HUDEP-2 (cell line): Measurements from ENCODE around the gene OGFR.

Experiments used
- DNase-seq, 76 experiments: peaks; one replicate each; lab custom pipeline; 2025; ENCODE audit not compliant: unreplicated experiment in 76 of 76; lab: John Stamatoyannopoulos, UW

The OGFR gene, protein sequence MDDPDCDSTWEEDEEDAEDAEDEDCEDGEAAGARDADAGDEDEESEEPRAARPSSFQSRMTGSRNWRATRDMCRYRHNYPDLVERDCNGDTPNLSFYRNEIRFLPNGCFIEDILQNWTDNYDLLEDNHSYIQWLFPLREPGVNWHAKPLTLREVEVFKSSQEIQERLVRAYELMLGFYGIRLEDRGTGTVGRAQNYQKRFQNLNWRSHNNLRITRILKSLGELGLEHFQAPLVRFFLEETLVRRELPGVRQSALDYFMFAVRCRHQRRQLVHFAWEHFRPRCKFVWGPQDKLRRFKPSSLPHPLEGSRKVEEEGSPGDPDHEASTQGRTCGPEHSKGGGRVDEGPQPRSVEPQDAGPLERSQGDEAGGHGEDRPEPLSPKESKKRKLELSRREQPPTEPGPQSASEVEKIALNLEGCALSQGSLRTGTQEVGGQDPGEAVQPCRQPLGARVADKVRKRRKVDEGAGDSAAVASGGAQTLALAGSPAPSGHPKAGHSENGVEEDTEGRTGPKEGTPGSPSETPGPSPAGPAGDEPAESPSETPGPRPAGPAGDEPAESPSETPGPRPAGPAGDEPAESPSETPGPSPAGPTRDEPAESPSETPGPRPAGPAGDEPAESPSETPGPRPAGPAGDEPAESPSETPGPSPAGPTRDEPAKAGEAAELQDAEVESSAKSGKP

GRCh38 chr20:62804627-62805154 is at the start of gene OGFR:
Gene OGFR (plus strand): TSS chr20:62804835. CDS start chr20:62804860, 25 bp downstream.
- peak in 34 of 76 experiments; percentile 7 to 50 (median 30) for DNase-seq

- no peak for DNase-seq
Observed at GRCh38 chr20:62754991-62755356, 49.7 kb upstream of the OGFR start.

- no peak for DNase-seq
Observed at GRCh38 chr20:62755817-62756724, 48.6 kb upstream of the OGFR start.

- no peak for DNase-seq
Observed at GRCh38 chr20:62758226-62758912, 46.3 kb upstream of the OGFR start.

- DNase-seq, result no peak
Observed at GRCh38 chr20:62759981-62760431, 44.6 kb upstream of the OGFR start.

- DNase-seq, result no peak
Observed at GRCh38 chr20:62760471-62760855, 44.2 kb upstream of the OGFR start.

GRCh38 chr20:62760856-62761758 is 43.5 kb upstream of the OGFR start:
- no peak for DNase-seq

GRCh38 chr20:62761759-62762131 is 42.9 kb upstream of the OGFR start:
- no peak for DNase-seq

- no peak for DNase-seq
Observed at GRCh38 chr20:62762376-62762775, 42.3 kb upstream of the OGFR start.

DNA sequence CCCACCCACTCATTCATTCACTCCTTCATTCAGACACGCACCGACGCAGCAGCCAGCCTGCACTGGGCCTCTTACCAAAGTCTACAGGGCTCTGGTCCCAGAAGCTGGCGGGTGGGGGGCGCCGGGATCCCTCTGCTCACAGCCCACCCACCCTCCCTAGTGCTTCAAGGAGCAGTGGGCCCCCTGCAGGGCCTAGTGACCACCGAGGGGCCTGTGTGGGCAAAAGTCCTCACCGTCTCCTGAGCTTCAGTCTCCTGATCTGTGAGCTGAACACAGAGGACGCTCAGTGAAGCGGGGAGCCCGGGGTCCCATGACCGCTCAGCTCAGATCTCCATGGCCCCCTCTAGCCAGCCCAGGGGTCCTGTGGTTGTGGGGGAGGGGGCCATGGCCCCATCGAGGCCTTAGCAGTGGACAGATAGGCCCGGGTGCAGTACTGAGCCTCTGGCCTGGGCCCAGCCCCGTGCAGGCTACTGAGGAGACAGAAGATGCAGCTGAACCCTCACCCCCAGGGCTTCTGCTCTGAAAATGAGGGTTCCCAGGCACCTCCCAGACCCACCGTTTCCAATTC is 41.8 kb upstream of the OGFR start:
- no peak for DNase-seq

GRCh38 chr20:62763404-62763803 is 41.2 kb upstream of the OGFR start:
- no peak for DNase-seq

DNA sequence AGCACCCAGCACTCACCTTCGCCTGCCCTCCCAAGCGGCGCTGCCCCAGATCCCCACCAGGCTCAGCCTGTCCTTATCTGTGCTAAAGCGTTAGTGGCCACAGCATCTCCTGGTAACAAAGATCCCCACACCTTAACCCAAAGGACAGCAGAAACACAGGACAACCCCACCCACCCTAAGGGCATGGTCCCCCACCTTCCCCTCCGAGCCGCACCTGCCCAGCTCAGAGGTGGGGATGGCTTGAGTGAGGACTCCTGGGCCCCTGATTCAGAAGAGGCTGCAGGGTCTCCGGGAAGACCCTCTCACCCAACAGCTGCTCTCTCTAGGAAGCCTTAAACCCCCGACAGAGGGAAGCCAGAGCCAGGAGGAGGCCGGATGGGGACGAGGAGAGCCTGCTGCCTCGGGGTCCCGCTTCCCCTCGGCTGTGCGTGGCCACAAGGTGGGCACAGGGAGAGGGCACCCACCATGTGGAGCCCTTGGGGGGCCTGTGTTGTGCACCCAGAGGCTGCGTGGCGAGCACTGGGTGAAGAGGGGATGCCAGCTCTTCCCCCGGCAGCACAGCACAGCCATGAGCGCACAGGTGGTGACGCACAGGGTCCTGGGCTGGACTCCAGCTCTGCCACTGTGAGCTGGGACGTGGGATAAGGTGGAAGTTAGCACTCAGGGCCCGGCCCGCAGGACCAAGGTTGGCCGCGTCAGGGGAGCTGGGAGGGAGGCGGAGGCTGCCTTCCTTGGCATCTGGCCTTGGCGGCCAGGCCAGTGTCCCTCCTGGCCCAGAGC is 40.3 kb upstream of the OGFR start:
- DNase-seq, result no peak

DNA sequence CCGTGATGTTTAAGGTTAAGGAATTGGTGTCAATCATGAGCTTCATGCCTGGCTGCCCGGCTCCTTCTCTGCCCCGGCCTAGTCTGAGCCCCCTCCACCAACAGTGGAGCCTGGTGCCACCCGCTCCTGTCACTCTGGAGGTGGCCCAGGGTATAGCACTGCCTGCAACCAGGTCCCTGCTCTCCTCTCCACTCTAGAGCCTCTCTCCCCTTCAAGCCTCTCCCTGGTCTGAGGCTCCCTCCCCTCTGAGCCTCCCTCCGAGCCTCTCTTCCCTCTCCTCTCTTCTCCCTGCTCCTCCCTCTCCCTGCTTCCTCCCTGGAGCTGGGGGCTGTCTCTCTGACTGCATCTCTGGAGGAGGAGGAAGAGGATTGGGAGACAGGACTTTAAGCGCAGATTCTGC is 39.6 kb upstream of the OGFR start:
- no peak for DNase-seq

- DNase-seq, result no peak
Observed at GRCh38 chr20:62765432-62766070, 39.1 kb upstream of the OGFR start.

DNA sequence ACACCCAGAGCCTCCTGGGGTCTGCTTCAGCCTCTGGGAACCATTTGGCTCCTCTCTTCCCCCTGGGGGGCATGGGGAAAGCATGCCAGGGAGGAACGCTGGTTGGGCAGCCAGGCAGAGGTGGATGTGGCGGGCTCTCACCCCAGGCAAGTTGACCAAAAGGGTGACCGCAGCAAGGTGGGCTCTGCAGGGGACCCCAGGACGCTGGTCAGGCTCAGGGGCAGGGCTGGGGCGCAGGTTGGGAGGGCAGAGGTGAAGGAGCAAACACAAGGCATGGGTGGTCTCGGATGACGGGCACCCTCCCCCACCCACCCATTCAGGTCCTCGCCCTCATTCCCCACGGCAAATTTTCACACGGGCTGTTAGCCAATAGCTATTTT is 38.6 kb upstream of the OGFR start:
- DNase-seq, result no peak

DNA sequence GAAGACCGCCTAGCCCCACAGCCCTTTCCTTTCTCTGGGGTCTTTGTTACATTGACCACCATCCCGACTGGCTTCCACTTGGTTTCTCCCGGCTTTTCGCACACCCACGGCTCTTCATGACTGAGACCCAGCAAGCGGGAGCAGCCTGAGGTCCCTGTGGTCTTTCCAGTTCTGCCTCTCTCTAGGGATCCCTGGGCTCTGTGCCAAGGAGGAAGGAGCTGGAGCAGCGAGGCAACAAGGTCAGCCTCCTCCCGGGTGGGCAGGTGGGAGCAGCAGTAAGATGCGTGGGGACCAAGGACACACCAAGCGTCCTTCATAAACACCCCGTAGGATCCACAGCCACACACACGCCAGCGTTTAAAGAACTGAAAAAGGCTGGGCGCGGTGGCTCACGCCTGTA is 37.9 kb upstream of the OGFR start:
- no peak for DNase-seq

DNA sequence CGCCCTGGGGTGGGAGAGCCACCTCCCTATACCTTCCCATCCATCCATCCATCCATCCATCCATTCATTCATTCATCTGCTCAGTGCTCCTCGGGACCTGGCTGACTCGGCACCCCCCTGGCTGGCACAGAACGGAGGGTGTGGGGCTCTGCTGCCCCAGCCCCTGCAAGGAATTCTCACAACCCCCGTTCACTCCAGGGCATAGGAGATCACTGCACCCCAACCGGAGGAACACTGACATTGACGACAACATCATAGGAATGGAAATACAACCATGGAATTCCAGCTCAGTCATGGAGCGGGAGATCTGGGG is 36.4 kb upstream of the OGFR start:
- DNase-seq, result no peak
